VCaP (cell line): ENCODE results near the gene PASK.

Source experiments
- H3K27ac ChIP-seq: fragments of 450-650 bp; 2 replicates; pipeline ENCODE4 v1.5.1; 2017
- TF ChIP-seq, protein P1 (sequence below): fragments of 450-650 bp; conservative IDR thresholded peaks from 2 replicates; pipeline ENCODE4 v1.5.1; 2017; ENCODE audit warnings: mild to moderate bottlenecking, moderate library complexity

Gene PASK

DNA sequence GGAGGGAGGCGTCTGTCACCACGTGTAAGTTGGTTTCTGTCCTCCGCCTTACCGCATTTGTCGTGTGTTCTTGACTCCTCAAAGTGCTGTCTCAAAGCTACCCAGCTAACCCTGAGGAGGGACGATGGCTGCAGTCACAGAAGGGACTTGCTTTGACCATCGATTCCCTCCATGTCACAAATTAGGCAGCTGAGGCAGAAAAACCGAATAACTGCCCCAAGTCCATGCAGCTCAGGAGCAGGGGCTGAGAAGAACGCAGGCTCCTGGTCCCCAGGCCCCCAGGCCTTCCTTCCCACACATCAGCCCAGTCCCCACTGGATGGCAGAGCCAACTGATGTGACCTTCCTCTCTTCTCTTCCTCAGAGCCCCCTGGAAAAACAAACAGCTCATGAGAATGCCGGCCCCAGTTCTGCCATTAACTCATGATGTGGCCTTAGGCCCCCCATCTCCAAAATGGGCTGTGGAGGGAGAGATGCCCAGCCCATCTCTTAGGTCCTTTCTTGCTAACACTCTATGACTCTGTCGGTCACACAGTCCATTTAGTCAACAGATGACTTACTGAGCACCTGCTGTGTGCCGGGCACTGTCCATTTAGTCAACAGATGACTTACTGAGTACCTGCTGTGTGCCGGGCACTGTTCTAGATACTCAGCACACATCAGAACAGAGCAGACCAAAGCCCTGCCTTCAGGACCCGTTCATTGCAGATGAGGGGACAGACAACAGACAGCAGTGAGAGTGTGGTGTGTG, 66.8 kb downstream of the PASK start:
- H3K27ac ChIP-seq: no peak overlapping the region
- TF ChIP-seq, protein P1, sequence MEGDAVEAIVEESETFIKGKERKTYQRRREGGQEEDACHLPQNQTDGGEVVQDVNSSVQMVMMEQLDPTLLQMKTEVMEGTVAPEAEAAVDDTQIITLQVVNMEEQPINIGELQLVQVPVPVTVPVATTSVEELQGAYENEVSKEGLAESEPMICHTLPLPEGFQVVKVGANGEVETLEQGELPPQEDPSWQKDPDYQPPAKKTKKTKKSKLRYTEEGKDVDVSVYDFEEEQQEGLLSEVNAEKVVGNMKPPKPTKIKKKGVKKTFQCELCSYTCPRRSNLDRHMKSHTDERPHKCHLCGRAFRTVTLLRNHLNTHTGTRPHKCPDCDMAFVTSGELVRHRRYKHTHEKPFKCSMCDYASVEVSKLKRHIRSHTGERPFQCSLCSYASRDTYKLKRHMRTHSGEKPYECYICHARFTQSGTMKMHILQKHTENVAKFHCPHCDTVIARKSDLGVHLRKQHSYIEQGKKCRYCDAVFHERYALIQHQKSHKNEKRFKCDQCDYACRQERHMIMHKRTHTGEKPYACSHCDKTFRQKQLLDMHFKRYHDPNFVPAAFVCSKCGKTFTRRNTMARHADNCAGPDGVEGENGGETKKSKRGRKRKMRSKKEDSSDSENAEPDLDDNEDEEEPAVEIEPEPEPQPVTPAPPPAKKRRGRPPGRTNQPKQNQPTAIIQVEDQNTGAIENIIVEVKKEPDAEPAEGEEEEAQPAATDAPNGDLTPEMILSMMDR: no peak

DNA sequence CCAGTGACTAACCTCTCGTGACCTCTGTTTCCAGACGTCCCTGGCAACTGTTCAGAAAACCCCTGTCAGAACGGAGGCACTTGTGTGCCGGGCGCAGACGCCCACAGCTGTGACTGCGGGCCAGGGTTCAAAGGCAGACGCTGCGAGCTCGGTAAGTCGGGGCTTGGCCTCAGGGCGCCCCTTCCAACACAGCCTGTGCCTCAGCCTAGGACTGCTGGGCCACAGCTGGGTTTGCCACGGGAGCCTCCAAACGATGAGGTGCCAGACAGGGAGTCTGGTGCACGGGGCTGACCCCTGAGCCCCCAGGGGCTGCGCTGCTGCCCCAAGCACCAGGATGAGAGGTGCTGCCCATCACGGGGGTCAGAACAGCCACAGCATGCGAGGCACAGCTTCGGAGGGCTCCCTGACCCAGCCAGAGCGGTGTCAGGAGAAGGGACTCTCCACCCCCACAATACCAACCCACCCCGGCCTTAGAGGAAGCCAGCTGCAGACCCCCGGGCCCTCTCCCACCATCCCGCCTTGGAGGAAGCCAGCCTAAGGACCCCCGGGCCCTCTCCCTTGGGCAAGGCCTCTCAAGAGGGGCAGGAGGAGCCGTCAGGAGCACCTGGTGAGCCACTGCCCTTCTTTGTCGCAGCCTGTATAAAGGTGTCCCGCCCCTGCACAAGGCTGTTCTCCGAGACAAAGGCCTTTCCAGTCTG, 67.5 kb downstream of the PASK start:
- TF ChIP-seq, protein P1: no peak
- peak overlapping the region; percentile 36; the same call in 1 of the 2 replicates for H3K27ac ChIP-seq

DNA sequence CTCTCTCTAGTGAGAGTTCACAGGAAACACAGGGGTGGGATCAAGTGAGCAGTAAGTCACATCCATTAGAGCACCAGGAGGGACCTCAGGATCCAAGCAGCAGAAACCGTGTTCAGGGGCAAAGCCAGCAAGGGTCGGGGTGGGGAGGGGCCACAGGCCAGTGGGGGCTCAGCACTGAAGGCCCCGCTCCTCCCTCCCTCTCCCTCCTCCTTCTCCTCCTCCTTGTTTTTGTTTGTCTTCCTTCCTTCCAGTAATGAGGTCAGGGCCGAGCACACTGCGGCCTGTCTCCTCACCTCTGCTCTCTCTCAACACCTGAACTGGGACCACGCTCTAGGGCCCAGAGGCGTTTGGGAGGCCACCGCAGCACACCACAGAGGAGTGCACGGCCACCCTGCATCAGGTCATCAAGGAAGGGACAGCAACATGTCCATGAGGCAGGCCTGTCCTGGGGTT, 68.1 kb downstream of the PASK start:
- TF ChIP-seq, protein P1: no peak
- H3K27ac ChIP-seq: peak overlapping the region; percentile 36

DNA sequence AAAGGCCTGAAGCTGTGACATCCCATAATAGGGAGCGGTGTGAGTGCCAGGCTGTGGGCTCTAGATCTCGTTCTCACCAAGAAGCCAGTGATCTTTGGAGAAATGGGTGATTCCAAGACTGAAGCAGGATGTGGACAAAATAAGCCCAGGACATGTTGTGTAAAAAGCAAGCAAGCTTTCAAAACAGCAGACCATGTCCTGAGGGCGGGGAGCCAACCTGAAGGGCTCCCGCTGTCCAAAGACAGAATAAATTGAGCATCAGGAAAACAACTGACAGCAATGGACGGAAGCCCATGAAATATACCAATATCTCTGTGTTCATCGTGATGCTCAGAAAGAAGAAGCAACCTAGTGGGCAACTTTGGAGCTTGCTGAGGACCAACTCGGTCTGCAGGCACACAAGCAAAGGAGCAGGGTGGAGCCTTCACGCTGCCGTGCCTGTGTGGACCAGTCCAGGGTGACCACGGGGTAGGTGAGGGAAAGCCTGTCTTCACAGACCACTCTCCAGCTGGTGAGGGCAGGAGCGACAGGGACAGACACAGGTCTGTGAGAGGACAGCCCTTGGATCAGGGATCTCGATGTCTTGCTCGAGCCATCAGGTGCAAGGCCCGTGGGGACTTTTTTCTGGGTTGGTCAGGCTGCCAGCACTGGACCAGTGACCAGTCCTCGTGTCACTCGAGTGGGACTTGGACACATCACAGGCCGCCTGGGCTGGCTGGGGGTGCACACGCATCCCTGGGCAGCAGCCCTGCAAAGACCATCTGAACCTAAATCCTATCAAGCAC, 68.7 kb downstream of the PASK start:
- TF ChIP-seq, protein P1: no peak
- peak overlapping the region; percentile 36 for H3K27ac ChIP-seq

DNA sequence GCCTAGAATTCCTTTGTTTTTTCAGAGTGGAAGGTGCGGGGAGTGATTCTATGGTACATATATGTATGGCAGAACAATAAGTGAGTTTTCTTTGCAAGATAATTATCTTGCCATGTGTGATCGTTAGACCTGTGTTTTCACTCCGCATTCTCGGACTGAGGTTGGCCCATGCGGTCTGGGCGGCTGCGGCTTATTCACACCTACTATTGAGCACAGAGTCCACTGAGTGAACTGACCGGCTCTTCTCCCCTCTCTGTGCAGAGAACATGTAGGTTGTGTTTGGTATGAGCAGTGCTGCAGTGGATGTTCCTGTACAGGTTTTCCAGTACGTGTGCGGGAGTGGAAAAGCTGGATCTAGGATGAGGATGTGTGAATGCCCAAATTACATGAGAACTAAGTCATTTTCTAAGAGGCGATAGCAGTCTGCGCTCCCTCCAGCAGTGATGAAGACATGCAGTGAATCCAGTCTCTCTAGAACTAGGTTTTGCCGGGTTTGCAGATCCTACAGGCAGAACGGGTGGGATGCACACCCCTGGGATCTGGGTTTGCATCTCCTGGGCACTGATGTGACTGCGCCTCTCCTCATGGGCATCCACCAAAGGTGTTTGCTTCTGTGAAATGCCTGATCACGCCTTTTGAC, 74.3 kb downstream of the PASK start:
- TF ChIP-seq, protein P1: no peak
- H3K27ac ChIP-seq: no peak overlapping the region

DNA sequence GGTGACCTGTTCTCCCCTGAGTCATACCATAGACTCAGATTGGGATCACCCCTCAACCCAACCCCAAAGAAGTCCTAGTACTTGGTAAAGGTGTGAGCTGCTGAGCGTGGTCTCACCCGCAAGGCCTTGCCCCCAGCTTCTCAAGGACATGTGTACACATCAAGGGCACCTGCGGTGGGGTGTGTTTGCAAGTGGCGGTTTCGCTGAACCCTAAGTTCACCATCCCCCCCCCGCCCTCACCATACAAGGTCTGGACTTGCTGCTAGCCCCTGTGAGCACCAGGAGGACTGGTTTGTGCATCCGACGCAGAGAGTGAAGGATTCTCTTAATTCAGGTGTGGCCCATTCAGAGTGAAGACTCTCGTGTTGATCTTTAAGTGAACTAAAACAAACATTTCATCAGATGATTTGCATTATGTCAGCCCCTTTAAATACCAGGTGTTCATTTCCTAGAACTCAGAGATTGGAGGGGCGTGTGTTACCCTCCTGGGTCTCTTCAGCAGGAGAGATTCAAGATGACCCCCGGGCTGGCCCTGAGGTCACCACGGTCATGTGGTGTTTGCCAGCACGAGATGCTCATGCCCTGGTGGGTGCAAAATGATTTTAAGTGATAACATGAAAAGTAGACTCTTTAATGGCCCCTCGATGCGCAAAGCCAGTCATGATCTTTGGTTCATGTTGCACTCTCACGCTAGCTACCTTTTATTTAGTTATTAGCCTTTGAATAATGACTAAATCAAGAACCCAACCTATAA, 75.0 kb downstream of the PASK start:
- TF ChIP-seq, protein P1: no peak
- no peak overlapping the region for H3K27ac ChIP-seq
